GM12875 (cell line): ENCODE measurements around the gene KLHL10.

Source experiments
- H3K4me3 ChIP-seq: one replicate; pipeline ENCODE4 v1.5.1; 2011; ENCODE audit warnings: low read depth, low read length, control low read depth
- TF ChIP-seq, protein P1 (sequence below): IDR thresholded peaks from 2 replicates; pipeline ENCODE4 v1.5.1; 2011; ENCODE audit warnings: low read depth, mild to moderate bottlenecking, control low read depth, inconsistent platforms, low read length, moderate library complexity, borderline replicate concordance; ENCODE audit not compliant: insufficient read depth

KLHL10 gene

DNA sequence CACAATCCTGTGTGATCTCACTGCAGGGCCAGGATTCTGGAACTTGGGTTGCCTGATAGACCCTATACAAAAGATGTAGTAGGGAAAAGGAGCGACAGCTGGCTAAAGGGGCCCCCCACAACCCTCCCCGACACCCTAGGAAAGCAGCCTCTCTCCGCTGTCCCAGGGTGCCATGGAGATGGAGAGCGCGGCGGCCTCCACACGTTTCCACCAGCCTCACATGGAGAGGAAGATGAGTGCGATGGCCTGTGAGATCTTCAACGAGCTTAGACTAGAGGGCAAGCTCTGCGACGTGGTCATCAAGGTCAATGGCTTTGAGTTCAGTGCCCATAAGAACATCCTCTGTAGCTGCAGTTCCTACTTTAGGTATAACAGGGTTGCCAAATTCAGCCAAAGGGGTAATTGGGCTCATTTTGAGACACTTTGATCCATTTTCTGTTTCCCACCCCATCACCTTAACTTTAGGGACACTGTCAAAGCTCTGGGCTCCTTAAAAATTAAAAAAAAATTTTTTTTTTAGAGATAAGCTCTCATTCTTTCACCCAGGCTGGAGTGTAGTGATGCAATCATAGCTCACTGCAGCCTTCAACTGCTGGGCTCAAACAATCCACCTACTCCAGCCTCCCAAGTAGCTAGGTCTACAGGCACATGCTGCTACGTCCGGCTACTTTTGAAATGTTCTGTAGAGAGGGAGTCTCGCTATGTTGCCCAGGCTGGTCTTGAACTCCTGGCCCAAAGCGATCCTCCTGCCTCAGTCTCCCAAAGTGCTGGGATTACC is at the start of gene KLHL10:
Gene KLHL10, plus strand, starts transcription at position 65 of the 778 bp plus-strand sequence. Its CDS starts 108 bp downstream, at position 173.
- H3K4me3 ChIP-seq = no peak within 1 kb of the TSS
- TF ChIP-seq, protein P1, sequence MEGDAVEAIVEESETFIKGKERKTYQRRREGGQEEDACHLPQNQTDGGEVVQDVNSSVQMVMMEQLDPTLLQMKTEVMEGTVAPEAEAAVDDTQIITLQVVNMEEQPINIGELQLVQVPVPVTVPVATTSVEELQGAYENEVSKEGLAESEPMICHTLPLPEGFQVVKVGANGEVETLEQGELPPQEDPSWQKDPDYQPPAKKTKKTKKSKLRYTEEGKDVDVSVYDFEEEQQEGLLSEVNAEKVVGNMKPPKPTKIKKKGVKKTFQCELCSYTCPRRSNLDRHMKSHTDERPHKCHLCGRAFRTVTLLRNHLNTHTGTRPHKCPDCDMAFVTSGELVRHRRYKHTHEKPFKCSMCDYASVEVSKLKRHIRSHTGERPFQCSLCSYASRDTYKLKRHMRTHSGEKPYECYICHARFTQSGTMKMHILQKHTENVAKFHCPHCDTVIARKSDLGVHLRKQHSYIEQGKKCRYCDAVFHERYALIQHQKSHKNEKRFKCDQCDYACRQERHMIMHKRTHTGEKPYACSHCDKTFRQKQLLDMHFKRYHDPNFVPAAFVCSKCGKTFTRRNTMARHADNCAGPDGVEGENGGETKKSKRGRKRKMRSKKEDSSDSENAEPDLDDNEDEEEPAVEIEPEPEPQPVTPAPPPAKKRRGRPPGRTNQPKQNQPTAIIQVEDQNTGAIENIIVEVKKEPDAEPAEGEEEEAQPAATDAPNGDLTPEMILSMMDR = no peak

DNA sequence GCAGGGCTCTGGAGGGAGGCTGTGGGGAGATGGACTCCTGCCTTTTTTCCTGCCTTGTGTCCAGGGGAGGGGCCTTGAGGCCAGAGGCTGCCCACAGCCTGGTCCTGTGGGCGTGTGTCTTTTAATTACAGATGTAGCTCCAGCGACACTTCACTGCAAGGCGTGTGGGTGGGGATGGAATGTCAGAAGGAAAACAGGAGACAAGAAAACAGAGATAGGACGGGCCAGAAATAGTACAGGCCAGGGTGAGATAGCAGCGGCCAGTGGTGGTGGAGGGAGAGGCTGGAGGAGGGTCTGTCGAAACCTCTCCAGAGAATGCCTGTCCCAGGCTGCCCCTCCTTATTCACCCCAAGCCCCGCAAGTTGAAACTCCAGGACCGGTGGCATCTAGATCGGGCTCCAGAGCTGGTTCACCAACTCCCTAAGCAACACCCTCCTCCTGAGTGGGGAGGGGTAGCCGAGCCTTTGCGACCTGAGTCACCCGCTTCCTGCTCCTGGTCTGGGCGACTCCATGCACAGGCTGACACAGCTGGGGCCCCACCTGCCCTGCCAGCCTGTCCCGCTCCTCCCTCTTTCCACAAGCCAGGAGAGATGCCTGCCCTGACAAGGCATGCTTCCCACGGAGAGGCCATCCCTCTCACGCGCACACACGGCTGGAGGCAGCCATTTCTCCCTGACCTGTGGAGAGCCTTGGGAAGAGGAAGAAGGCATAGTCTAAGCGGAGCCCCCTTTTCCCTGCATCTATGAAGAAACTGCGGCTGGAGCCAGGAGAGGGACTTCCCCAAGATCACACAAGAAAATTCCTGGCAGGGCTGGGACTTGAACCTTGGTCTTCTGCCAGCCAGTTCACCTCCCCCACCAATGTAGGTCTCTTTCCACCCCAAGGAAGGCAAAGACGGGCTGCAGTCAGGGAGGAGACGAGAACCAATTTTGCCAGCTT is 44.5 kb upstream of the KLHL10 start:
- H3K4me3 ChIP-seq = no peak overlapping the region

DNA sequence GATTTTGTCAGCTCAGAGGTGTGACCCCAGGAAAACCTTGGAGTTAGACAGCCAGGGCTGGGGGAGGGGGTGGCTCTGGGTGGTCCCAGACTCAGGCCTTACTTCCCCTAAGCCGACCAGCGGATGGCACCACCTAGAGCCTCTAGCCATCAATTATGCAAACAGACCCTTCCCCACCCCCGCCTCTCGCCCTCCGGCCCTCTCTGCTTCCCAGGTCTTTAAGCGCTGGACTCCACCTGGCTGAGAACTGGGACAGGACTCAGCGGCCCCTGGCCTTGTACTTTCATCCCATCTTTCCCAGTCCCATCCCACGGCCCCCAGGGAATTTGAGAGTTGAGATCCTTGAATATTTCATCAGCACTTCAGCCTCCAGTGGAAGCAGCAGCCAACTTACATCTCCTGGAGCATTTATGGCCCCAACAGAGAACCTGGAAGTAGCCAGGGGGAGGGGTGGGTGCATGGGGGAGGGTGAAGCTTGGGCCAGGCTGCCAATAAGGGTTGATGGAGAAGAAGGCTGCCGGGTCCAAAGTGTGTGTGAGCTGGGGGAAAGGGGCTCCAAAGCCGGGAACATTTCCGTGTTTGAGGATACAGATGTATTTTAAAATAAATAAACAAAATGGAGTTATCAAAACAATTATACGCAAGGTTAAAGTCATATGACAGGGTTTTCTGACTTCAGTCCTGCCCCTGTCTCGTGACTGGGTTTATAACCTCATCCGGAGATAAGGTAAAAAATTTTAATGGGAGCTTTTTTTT is 43.7 kb upstream of the KLHL10 start:
- H3K4me3 ChIP-seq = no peak overlapping the region
- TF ChIP-seq, protein P1 = no peak

More for the DNA sequence above, 44.5 kb upstream of the KLHL10 start:
- TF ChIP-seq, protein P1 = no peak

DNA sequence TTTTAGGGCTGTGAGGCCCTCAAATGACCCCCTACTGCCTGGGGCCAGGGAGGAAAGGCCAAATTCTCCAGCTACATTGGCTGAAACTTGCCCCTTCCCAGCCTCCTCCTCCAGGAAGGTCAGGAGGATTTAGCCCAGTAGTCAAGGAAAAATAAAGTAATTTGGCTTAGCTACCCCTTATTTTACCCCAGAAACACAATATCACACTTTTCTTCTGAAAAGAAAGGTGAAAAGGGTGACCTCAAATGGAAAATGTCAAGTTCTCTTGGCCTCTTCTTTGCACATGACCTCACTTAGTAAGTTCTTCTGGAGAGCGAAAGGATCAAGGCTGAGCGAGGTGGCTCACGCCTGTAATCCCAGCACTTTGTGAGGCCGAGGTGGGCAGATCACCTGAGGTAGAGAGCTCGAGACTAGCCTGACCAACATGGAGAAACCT is 43.1 kb upstream of the KLHL10 start:
- no peak overlapping the region for H3K4me3 ChIP-seq

DNA sequence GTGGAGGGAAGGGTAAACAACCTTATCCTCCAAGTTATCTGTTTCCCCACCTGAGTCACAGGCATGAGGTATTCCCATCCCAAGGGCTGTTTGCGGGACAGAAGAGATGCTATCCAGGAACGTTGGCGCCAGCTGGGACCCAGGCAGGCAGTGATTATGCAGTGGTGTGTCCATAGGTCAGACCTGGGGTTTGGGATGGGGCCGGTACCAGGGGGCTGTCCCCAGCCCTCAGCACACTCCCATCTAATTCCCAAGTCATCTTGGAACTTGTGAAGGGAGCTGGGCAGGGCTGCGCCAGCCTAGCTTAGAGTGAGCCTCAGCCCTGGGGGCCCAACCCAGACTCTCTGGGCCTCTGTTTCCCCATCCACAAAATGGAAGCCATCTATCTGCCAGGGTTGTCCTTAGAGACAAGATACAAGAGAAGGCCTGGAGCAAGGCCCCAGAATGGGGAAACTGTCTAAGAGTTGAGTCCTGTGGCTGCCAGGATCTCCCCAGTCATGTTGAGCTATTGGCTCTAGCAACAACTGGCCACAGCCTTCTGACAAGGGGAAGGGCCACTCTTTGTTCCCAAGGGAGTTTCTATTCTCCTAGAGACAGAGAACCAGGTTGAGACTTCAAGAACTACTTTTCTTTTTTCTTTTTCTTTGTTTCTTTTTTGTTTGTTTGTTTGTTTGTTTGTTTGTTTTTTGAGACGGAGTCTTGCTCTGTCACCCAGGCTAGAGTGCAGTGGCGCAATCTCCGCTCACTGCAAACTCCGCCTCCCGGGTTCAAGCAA is 41.3 kb upstream of the KLHL10 start:
- TF ChIP-seq, protein P1 = no peak
- no peak overlapping the region for H3K4me3 ChIP-seq

More for the DNA sequence above, 43.1 kb upstream of the KLHL10 start:
- TF ChIP-seq, protein P1 = no peak

DNA sequence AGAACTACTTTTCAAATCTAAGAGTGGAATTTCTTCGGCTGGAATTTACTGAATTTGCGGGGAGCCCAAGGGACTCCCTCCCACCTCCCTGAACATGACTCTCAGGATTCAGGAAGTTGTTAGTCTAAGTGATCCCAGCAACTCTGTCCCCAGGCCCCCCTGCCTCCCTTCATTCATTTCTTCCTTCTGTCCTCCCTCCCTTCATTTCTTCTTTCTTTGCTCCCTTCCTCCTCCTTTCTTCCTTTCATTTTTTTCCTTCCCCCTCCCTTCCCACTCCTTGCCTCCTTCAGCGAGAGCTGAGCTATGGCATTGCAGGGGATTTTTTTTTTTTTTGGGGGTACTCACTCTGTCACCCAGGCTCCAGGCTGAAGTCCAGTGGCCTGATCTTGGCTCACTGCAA is 40.2 kb upstream of the KLHL10 start:
- TF ChIP-seq, protein P1 = no peak
- H3K4me3 ChIP-seq = no peak overlapping the region
